Sciatic nerve (tissue), 2 donors: ENCODE data around the gene GPR17. TPM values are rescaled to one million over a fixed set of nuclear protein-coding genes. Genes with fewer than 3 reads are reported as not detected.

ENCODE experiments used
- ATAC-seq: fragments of 200-7000 bp; cut with Tn5 transposase; one replicate; pipeline ENCODE4 v1.9.1; 2020; ENCODE audit warnings: mild to moderate bottlenecking, moderate library complexity
- DNase-seq: peaks from one replicate; pipeline ENCODE4 v3.0.0-alpha.2; 2020; ENCODE audit warnings: low spot score
- intact Hi-C: fragments of 100-400 bp; cut with DNase I; formaldehyde crosslinking; loops from one replicate; pipeline ENCODE4 v1.14.2; 2022
- total RNA-seq: library from RNA; stranded (reverse); fragmentation: NEBNext Ultra II Directional; extraction: Animal tissue kit (Norgen Biotek cat#: 25700); gene quantifications from one replicate; pipeline ENCODE4 v1.2.1, GENCODE V29; 2021
- donor health status: DM: no; HTN: no; CAD: no.
- donor health status: DM: no; HTN: no; CAD: no.

GPR17 gene
- total RNA-seq, 1 donor from 2014 or later = 4.6 TPM

DNA sequence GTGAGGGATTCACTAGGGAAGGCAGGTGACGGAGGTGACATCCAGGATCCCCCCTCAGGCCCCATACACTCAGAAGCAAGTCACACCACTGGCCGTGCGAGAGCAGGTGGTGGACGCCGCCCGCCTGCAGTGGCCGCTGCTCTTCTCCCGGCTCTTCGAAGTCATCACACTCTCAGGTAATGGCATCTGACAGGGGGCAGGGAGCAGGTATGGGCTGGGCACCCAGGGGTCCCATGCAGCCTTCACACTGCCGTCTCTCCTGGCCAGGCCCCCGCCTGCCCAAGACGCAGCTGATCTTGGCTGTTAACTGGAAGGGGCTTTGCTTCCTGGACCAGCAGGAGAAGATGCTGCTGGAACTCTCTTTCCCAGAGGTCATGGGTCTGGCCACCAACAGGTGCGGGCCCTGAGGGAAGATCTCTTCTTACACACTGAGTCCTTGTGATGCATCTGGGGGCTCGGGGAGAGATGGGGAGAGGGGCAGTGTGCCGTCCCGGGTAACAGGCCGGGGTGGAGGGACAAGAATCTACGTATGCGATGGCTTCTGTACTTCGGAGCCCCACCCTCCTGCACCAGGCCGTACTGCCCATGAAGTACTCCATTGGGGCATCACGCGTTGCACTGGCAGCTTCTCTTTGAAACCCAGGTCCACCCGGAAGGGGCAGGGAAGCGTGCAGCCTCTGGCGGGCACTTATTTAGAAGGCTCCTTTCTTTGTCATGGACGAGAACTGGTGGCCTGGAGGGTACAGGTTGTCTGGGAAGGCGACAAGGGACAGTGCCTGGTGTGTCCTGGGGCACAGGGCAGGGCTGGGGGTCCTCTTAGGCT is 18.8 kb upstream of the GPR17 start:
- intact Hi-C loops = no loop called here
- no peak for DNase-seq
- no peak for ATAC-seq

- intact Hi-C loops = no loop called here
- DNase-seq (no peak), ATAC-seq (no peak)
Measured at GRCh38 chr2:127627740-127628571, 18.0 kb upstream of the GPR17 start.

GRCh38 chr2:127628767-127629614 is 17.0 kb upstream of the GPR17 start:
- intact Hi-C loops = no loop called here
- ATAC-seq (no peak), DNase-seq (no peak)

DNA sequence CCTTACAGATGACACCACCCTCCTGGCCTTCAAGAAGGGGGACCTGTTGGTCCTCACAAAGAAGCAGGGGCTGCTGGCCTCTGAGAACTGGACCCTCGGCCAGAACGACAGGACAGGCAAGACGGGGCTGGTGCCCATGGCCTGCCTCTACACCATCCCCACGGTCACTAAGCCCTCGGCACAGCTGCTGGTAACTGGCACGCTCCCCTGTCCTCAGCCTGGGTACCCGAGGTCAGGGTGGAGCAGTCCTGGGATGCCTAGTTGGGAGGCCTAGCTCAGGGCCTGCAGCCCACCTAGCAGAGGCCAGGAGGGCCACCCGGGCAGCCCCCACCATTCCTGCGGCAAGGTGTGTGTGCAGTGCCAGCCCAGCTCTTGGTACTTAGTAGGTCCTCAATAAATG is 16.3 kb upstream of the GPR17 start:
- DNase-seq (no peak), ATAC-seq (no peak)
- intact Hi-C loops = no loop called here

DNA sequence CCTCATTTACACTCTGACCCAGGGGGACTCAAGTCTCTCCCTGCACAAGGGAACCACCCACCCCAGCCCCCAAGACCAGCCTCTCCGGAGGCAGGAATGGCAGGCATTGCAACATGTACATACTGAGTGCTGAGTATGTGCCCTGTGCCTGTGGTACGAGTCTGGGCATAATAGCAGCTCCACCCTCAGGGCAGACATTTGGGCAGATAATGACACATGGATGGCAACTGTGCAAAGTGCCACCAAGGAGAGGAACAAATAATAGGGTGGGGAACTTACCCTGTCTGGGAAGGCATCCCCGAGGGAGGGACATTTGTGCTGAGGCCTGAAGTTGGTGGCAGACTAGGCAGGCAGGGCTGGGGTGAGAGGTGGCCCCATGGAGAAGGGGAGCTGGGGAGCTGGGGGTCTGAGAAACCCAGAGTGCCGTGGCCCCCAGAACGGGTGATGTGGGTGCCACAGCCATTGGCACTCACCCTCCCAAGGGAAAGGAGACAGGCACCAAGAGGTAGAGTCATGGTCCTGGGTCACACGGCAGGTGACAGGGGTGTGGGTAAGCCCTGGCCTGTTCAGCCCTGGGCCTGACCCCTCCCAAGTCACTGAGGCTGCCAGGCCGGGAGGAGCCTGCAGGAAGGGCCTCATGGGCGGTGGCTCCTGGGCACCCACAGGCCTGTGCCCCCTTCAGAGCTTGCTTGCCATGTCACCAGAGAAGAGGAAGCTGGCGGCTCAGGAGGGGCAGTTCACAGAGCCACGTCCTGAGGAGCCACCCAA is 15.7 kb upstream of the GPR17 start:
- ATAC-seq = no peak
- intact Hi-C loops = no loop called here
- no peak for DNase-seq

- DNase-seq (no peak), ATAC-seq (no peak)
- intact Hi-C loops = no loop called here
Measured at GRCh38 chr2:127630864-127631540, 15.0 kb upstream of the GPR17 start.

GRCh38 chr2:127631541-127631996 is 14.4 kb upstream of the GPR17 start:
- no peak for ATAC-seq
- DNase-seq = no peak
- intact Hi-C loops = no loop called here

DNA sequence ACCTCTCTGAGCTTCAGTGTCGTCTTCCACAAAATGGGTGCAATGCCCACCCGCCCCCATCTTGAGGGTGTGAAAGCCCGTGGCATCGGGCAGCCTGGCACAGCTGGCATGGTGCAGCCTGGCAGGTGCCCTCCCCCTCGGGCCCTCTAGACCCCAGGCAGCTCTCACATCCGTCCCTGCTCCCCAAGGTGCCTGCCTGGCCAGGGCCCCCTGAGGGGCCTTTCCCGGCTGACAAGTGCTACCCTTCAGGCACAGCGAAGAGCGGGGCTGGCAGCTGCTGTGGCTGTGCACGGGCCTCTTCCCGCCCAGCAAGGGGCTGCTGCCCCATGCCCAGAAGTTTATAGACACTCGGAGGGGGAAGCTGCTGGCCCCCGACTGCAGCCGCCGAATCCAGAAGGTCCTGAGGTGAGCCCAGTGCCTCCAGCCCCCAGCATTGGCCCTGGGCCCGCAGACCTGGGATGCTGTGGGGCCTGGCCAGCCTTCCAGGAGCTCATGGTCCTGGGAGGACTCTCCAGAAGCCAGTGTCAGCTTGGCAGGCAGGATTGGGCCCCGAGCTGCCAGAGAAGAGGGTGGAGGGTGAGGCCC is 13.9 kb upstream of the GPR17 start:
- intact Hi-C loops = no loop called here
- no peak for DNase-seq
- ATAC-seq = no peak

GRCh38 chr2:127632592-127633489 is 13.1 kb upstream of the GPR17 start:
- DNase-seq = no peak
- intact Hi-C loops = no loop called here
- ATAC-seq = no peak

- ATAC-seq (no peak), DNase-seq (no peak)
- intact Hi-C loops = no loop called here
Measured at GRCh38 chr2:127633556-127634065, 12.3 kb upstream of the GPR17 start.

- ATAC-seq (no peak), DNase-seq (no peak)
- intact Hi-C loops = no loop called here
Measured at GRCh38 chr2:127634066-127634617, 11.8 kb upstream of the GPR17 start.

- no peak for DNase-seq
- no peak for ATAC-seq
- intact Hi-C loops = no loop called here
Measured at GRCh38 chr2:127634626-127635379, 11.2 kb upstream of the GPR17 start.

DNA sequence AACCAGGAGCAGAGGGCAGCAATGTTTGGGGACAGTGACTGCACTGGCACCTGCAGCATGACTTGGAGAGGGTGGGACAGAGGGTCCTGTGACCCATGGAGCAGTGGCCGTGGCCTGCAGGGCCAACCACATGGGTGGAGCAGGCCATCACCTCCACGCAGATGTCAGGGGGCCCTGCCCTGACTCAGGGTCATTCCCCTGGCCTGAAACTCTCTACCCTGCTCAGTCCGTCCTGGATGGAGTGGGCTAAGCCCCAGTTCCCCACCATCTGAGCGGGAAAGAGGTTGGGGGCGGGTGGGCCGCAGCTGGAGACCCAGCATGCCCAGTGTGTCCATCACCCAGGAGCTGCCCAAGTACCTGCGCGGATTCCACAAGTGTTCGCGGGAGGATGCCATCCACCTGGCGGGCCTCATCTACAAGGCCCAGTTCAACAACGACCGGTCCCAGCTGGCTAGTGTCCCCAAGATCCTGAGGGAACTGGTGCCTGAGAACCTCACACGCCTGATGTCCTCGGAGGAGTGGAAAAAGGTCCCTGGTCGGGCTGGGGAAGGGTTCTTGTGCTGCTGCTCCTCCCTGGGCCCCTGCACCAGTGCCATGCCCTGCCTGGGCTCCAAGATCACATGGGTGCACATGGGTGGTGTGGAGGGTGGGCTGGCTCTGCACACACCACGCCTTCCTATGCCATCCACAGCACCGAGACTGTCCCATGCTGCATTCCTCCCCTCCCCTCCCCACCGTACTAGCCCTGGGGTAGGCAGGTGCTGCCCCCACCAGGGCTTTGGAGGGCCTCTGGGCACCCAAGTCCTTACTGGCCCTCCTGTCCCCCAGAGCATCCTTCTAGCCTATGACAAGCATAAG is 10.3 kb upstream of the GPR17 start:
- intact Hi-C loops = no loop called here
- ATAC-seq = no peak
- DNase-seq = no peak

GRCh38 chr2:127636248-127637235 is 9.4 kb upstream of the GPR17 start:
- DNase-seq (no peak), ATAC-seq (no peak)
- intact Hi-C loops = no loop called here
